Tibial nerve (tissue), 3 donors: ENCODE measurements around the gene SYDE2.

Experiments used
- CTCF ChIP-seq, 5 experiments: fragments of 200-600 bp in 3 of 5; fragments of 450-650 bp in 2 of 5; sonication (generic) in 3 of 5; IDR thresholded peaks; one replicate each; pipeline ENCODE4 v1.5.1; 2016 to 2019; ENCODE audit warnings: antibody characterized with exemption in 5 of 5, mild to moderate bottlenecking in 3 of 5, moderate library complexity in 2 of 5
- POLR2A ChIP-seq, 2 donors: fragments of 450-650 bp; IDR thresholded peaks; one replicate each; pipeline ENCODE4 v1.6.1; 2017; ENCODE audit warnings: antibody characterized with exemption in 2 of 2, mild to moderate bottlenecking in 2 of 2, moderate library complexity in 2 of 2

DNA sequence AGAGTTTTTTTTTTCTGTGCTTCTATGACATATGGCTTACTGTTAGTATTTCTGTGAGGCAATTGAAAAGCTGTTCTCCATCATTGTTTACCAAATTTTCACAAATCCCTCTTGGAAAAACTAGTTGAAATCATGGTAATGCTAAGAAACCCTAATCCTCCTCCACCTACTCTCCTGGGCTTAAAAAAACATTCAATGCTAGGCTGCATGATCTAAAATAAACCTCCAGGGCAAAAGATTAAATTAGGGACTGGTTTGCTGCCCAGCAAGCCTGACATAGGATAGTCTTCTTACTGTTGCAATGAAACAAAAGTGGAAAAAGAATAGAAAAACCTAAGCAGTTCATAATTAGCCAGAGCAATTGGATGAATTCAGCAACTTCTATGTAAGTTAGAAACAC lies 42.6 kb upstream of the SYDE2 start:
- TF ChIP-seq POLR2A (IDR thresholded peaks at IDR 0.05) (no peak), CTCF (IDR thresholded peaks at IDR 0.05) (no peak)
